LNCAP (cell line): ENCODE results near the gene TM4SF5.

Experiments used
- TF ChIP-seq, protein P1 (sequence below): fragments of 450-650 bp; IDR thresholded peaks from 2 replicates; pipeline ENCODE4 v1.5.1; 2017; ENCODE audit warnings: mild to moderate bottlenecking

TM4SF5 gene

GRCh38 chr17:4788159-4788806, 16.6 kb downstream of the TM4SF5 start:
- TF ChIP-seq, protein P1, sequence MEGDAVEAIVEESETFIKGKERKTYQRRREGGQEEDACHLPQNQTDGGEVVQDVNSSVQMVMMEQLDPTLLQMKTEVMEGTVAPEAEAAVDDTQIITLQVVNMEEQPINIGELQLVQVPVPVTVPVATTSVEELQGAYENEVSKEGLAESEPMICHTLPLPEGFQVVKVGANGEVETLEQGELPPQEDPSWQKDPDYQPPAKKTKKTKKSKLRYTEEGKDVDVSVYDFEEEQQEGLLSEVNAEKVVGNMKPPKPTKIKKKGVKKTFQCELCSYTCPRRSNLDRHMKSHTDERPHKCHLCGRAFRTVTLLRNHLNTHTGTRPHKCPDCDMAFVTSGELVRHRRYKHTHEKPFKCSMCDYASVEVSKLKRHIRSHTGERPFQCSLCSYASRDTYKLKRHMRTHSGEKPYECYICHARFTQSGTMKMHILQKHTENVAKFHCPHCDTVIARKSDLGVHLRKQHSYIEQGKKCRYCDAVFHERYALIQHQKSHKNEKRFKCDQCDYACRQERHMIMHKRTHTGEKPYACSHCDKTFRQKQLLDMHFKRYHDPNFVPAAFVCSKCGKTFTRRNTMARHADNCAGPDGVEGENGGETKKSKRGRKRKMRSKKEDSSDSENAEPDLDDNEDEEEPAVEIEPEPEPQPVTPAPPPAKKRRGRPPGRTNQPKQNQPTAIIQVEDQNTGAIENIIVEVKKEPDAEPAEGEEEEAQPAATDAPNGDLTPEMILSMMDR = no peak

- TF ChIP-seq, protein P1 = no peak
Observed at GRCh38 chr17:4788807-4789700, 17.4 kb downstream of the TM4SF5 start, which contains the start of gene GLTPD2. Gene GLTPD2, plus strand, starts transcription at chr17:4788964. Its CDS starts 48 bp downstream, at chr17:4789012.

- TF ChIP-seq, protein P1 = no peak
Observed at GRCh38 chr17:4789701-4789950, 17.9 kb downstream of the TM4SF5 start.

GRCh38 chr17:4789951-4790704, 18.4 kb downstream of the TM4SF5 start:
- TF ChIP-seq, protein P1 = peak; percentile 82

DNA sequence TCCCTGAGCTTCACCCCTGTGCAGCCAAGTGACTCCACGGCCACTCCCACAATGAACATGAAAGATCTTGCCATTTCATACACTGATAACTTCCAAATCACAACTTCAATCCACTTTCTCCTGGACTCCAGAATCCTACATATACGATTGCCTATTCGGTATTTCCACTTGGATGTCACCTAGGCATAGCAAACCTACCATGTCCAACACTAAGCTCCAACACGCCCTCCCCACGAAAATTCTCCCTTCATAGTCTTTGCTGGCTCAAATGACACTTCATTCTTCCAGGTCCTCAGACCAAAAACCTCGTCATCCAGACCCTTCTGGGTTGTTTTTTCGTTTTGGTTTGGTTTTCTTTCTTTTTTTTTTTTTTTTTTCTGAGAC, 19.0 kb downstream of the TM4SF5 start:
- TF ChIP-seq, protein P1 = no peak

DNA sequence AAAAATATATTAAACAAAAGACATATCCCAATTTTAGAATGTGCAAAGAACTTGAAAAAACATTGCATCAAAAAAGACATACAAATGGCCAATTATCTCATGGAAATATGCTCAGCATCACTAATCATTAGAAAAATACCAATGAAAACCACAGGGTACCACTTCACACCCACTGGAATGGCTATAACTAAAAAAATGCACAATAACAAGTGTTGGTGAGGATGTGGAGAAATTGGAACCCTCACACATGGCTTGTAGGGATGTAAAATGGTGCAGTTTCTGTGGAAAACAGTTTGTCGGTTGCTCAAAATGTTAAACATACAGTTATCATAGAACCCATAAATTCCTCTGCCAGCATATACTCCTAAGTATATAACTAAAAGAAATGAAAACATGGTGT, 23.5 kb downstream of the TM4SF5 start:
- TF ChIP-seq, protein P1 = no peak

GRCh38 chr17:4796552-4796920, 24.9 kb downstream of the TM4SF5 start:
- TF ChIP-seq, protein P1 = no peak
